HCT116 (cell line): ENCODE data around the gene SLC25A53. TPM values are rescaled to one million over a fixed set of nuclear protein-coding genes. Genes with fewer than 3 reads are reported as not detected.

ENCODE experiments used
- ATAC-seq: fragments of 200-7000 bp; cut with Tn5 transposase; 2 replicates; pipeline ENCODE4 v1.9.1; 2020; ENCODE audit warnings: mild to moderate bottlenecking, moderate library complexity
- BruUV-seq: library from RNA; stranded (reverse); fragments of 400-500 nt; replicated peaks from 2 replicates; lab custom pipeline; 2021; lab: Mats Ljungman, UMichigan
- CTCF ChIA-PET: fragments of 300-600 bp; sonication (Branson Sonifier 250); formaldehyde crosslinking; loops from one replicate; lab custom pipeline; 2021; ENCODE audit warnings: antibody characterized with exemption; lab: Charles Lee
- POLR2A ChIA-PET: fragments of 300-600, 350-600 bp; sonication (Branson Sonifier 250); formaldehyde crosslinking; loops from one replicate; lab custom pipeline; 2021; ENCODE audit warnings: antibody characterized with exemption; lab: Charles Lee
- RAD21 ChIA-PET, 2 experiments: fragments of 300-600 bp; sonication (Branson Sonifier 250); formaldehyde crosslinking; loops; one replicate each; lab custom pipeline; 2023; ENCODE audit warnings: low total read pairs in 2 of 2; ENCODE audit not compliant: uncharacterized antibody in 2 of 2, unreplicated experiment in 2 of 2, low non-redundant PET in 1 of 2; lab: Charles Lee
- DNase-seq: peaks from one replicate; pipeline ENCODE4 v3.0.0-alpha.2; 2010; ENCODE audit warnings: low read depth, low spot score
- H2AFZ ChIP-seq: fragments of 200-600 bp; shearing (Covaris generic), sonication (generic); 2 replicates; pipeline ENCODE4 v1.6.1; 2017; ENCODE audit warnings: low read depth, mixed run types, mixed read lengths, antibody characterized with exemption, low read length; ENCODE audit not compliant: poor library complexity, severe bottlenecking
- H3K27ac ChIP-seq: 2 replicates; pipeline ENCODE4 v1.5.1; 2012; ENCODE audit warnings: low read depth, low read length
- H3K27me3 ChIP-seq: fragments of 200-600 bp; sonication (generic); 2 replicates; pipeline ENCODE4 v1.6.1; 2016; ENCODE audit warnings: mixed run types, low read length, mixed read lengths; ENCODE audit not compliant: insufficient read depth
- H3K36me3 ChIP-seq, 2 experiments: fragments of 200-500 bp in 1 of 2; fragments of 200-600 bp in 1 of 2; sonication (Bioruptor generic) in 1 of 2; sonication (generic) in 1 of 2; 2 replicates each; pipeline versions ENCODE4 v1.5.1 to v1.6.1; 2014 to 2016; ENCODE audit warnings: low read length in 2 of 2, inconsistent platforms in 1 of 2, mixed read lengths in 1 of 2, mixed run types in 1 of 2; ENCODE audit not compliant: insufficient read depth in 2 of 2, control insufficient read depth in 1 of 2
- H3K4me1 ChIP-seq, 2 experiments: fragments of 200-600 bp in 1 of 2; sonication (generic) in 1 of 2; 2 replicates each; pipeline versions ENCODE4 v1.5.1 to v1.6.1; 2012 to 2017; ENCODE audit warnings: low read length in 2 of 2, inconsistent platforms in 1 of 2, mild to moderate bottlenecking in 1 of 2, mixed read lengths in 1 of 2, mixed run types in 1 of 2, moderate library complexity in 1 of 2; ENCODE audit not compliant: insufficient read depth in 2 of 2, control insufficient read depth in 1 of 2
- H3K4me2 ChIP-seq: fragments of 200-600 bp; sonication (generic); 2 replicates; pipeline ENCODE4 v1.6.1; 2017; ENCODE audit warnings: mixed run types, low read length, mixed read lengths
- H3K4me3 ChIP-seq, 2 experiments: fragments of 200-600 bp in 1 of 2; sonication (generic) in 1 of 2; replicated peaks in 1 of 2; 2 replicates each; pipeline ENCODE4 v1.5.1; 2011 to 2016; ENCODE audit warnings: low read length in 2 of 2, control low read depth in 1 of 2, low read depth in 1 of 2, mild to moderate bottlenecking in 1 of 2, mixed read lengths in 1 of 2, mixed run types in 1 of 2
- H3K79me2 ChIP-seq: fragments of 200-600 bp; sonication (generic); 2 replicates; pipeline ENCODE4 v1.6.1; 2017; ENCODE audit warnings: mild to moderate bottlenecking, mixed run types, low read length, moderate library complexity, mixed read lengths; ENCODE audit not compliant: insufficient read depth
- H3K9ac ChIP-seq: fragments of 200-600 bp; sonication (generic); 2 replicates; pipeline ENCODE4 v1.6.1; 2016; ENCODE audit warnings: low read length, mixed read lengths
- H3K9me2 ChIP-seq: fragments of 200-600 bp; sonication (generic), shearing (Covaris generic); 2 replicates; pipeline ENCODE4 v1.6.1; 2017; ENCODE audit warnings: mixed run types, mild to moderate bottlenecking, moderate library complexity; ENCODE audit not compliant: insufficient read depth
- H3K9me3 ChIP-seq, 2 experiments: fragments of 200-500 bp in 1 of 2; fragments of 200-600 bp in 1 of 2; sonication (Bioruptor generic) in 1 of 2; sonication (generic) in 1 of 2; 2 replicates each; pipeline ENCODE4 v1.6.1; 2014 to 2017; ENCODE audit warnings: low read length in 2 of 2, mixed read lengths in 2 of 2, inconsistent platforms in 1 of 2, low read depth in 1 of 2, mild to moderate bottlenecking in 1 of 2, mixed run types in 1 of 2, moderate library complexity in 1 of 2; ENCODE audit not compliant: control insufficient read depth in 1 of 2, insufficient read depth in 1 of 2
- H4K20me1 ChIP-seq: fragments of 200-600 bp; sonication (generic), shearing (Covaris generic); 2 replicates; pipeline ENCODE4 v1.6.1; 2017; ENCODE audit warnings: mixed run types, mild to moderate bottlenecking, moderate library complexity; ENCODE audit not compliant: insufficient read depth
- CTCF ChIP-seq, 3 experiments: fragments of 200-600 bp in 1 of 3; sonication (generic) in 1 of 3; IDR thresholded peaks in 2 of 3; conservative IDR thresholded peaks in 1 of 3; 2 replicates each; pipeline ENCODE4 v1.5.1; 2012 to 2017; ENCODE audit warnings: low read depth in 2 of 3, low read length in 2 of 3, antibody characterized with exemption in 1 of 3, borderline replicate concordance in 1 of 3, control low read depth in 1 of 3, mild to moderate bottlenecking in 1 of 3, mixed read lengths in 1 of 3, mixed run types in 1 of 3, moderate library complexity in 1 of 3; ENCODE audit not compliant: insufficient read depth in 1 of 3
- EGR1 ChIP-seq: IDR thresholded peaks from 2 replicates; pipeline ENCODE4 v1.6.1; 2012; ENCODE audit warnings: low read depth
- ELF1 ChIP-seq: IDR thresholded peaks from 2 replicates; pipeline ENCODE4 v1.6.1; 2012; ENCODE audit warnings: low read depth, borderline replicate concordance
- EZH2phosphoT487 ChIP-seq: fragments of 200-600 bp; IDR thresholded peaks from 2 replicates; pipeline ENCODE4 v1.6.1; 2018; ENCODE audit warnings: antibody characterized with exemption, borderline replicate concordance
- FOSL1 ChIP-seq: IDR thresholded peaks from 2 replicates; pipeline ENCODE4 v1.6.1; 2012; ENCODE audit warnings: low read depth
- MAX ChIP-seq: IDR thresholded peaks from 2 replicates; pipeline ENCODE4 v1.6.1; 2012
- POLR2A ChIP-seq: IDR thresholded peaks from 2 replicates; pipeline ENCODE4 v1.7.0; 2011; ENCODE audit warnings: borderline replicate concordance; ENCODE audit not compliant: insufficient read depth, insufficient read length; ENCODE audit errors: extremely low read depth
- ZBTB33 ChIP-seq: IDR thresholded peaks from 2 replicates; pipeline ENCODE4 v1.6.1; 2011; ENCODE audit warnings: mild to moderate bottlenecking, low read length, moderate library complexity; ENCODE audit not compliant: insufficient replicate concordance; ENCODE audit errors: extremely low read depth
- ZFX ChIP-seq: fragments of 450-650 bp; IDR thresholded peaks from 2 replicates; pipeline ENCODE4 v1.6.1; 2017
- ZNF274 ChIP-seq: fragments of 200-500 bp; sonication (Bioruptor generic); IDR thresholded peaks from 2 replicates; pipeline ENCODE4 v1.6.1; 2014; ENCODE audit warnings: mild to moderate bottlenecking, low read depth, low read length, inconsistent platforms
- intact Hi-C: fragments of 100-400 bp; cut with micrococcal nuclease; formaldehyde crosslinking; loops from 2 replicates; pipeline ENCODE4 v1.10.0; 2022
- total RNA-seq: library from RNA; stranded (reverse); gene quantifications from one replicate; pipeline ENCODE4 v1.2.1, GENCODE V29; 2021; ENCODE audit not compliant: unreplicated experiment

The SLC25A53 gene
- total RNA-seq, 1 experiment from 2014 or later, result 3.4 TPM

GRCh38 chrX:104118765-104119164, 38.0 kb downstream of the SLC25A53 start:
- Histone ChIP-seq H3K9me2 (no peaks in the 10 kb centered on the region), H3K27ac (no peak overlapping the region), H3K27me3 (no peaks in the 10 kb centered on the region), H3K4me3 (no peak overlapping the region), H3K9ac (no peak overlapping the region), H3K4me1 (no peaks in the 10 kb centered on the region), H4K20me1 (no peaks in the 10 kb centered on the region), H3K36me3 (no peaks in the 10 kb centered on the region), H2AFZ (no peak overlapping the region), H3K79me2 (no peaks in the 10 kb centered on the region), H3K9me3 (no peaks in the 10 kb centered on the region), H3K4me2 (no peak overlapping the region)
- no peak for ATAC-seq
- POLR2A ChIA-PET, result no interaction called here
- TF ChIP-seq ZFX (no peak), CTCF (IDR thresholded peaks at IDR 0.05 in 2 of 3, conservative IDR thresholded peaks at IDR 0.05 in 1 of 3; ENCODE audit: borderline replicate concordance in 1 of 3, insufficient read depth in 1 of 3, low read depth in 2 of 3, low read length in 2 of 3) (no peak), FOSL1 (no peak), ELF1 (no peak), POLR2A (no peak), MAX (no peak), ZBTB33 (no peak), ZNF274 (no peak), EZH2phosphoT487 (no peak), EGR1 (no peak)
- no peak for DNase-seq
- no TSS peak for BruUV-seq
- CTCF ChIA-PET, result no interaction called here
- RAD21 ChIA-PET, result no interaction called here
- intact Hi-C loops, result no loop called here
